Endodermal cell (in vitro differentiated cells): ENCODE measurements around the gene ELAVL1. TPM values are rescaled to one million over a fixed set of nuclear protein-coding genes. Genes with fewer than 3 reads are reported as not detected.

Experiments
- DNase-seq: peaks from one replicate; pipeline ENCODE4 v3.0.0-alpha.2; 2017
- H3K27ac ChIP-seq: 2 replicates; pipeline ENCODE4 v1.5.1; 2013; ENCODE audit warnings: mild to moderate bottlenecking, low read depth, low read length, moderate library complexity
- H3K27me3 ChIP-seq: 2 replicates; pipeline ENCODE4 v1.6.1; 2013; ENCODE audit warnings: mild to moderate bottlenecking, low read length, moderate library complexity; ENCODE audit not compliant: insufficient read depth, control insufficient read depth, poor library complexity, severe bottlenecking
- H3K36me3 ChIP-seq: 2 replicates; pipeline ENCODE4 v1.7.0; 2013; ENCODE audit warnings: mild to moderate bottlenecking, low read length, moderate library complexity; ENCODE audit not compliant: control insufficient read depth, insufficient read depth
- H3K4me1 ChIP-seq: one replicate; pipeline ENCODE4 v1.7.0; 2013; ENCODE audit warnings: low read length; ENCODE audit not compliant: control insufficient read depth, insufficient read depth
- H3K4me3 ChIP-seq: 2 replicates; pipeline ENCODE4 v1.5.1; 2013; ENCODE audit warnings: mild to moderate bottlenecking, low read length, moderate library complexity
- H3K9ac ChIP-seq: 2 replicates; pipeline ENCODE4 v1.6.1; 2013; ENCODE audit warnings: mild to moderate bottlenecking, low read length, moderate library complexity; ENCODE audit not compliant: poor library complexity, severe bottlenecking; ENCODE audit errors: extremely low read depth
- H3K9me3 ChIP-seq: 2 replicates; pipeline ENCODE4 v1.6.1; 2013; ENCODE audit warnings: mild to moderate bottlenecking, low read length, moderate library complexity; ENCODE audit not compliant: control insufficient read depth
- H3K27ac Mint-ChIP-seq: 2 replicates; pipeline ENCODE4 v1.8.0; 2020; ENCODE audit warnings: mixed read lengths
- H3K27me3 Mint-ChIP-seq: 2 replicates; pipeline ENCODE4 v1.8.0; 2021; ENCODE audit warnings: mild to moderate bottlenecking, mixed read lengths; ENCODE audit not compliant: insufficient read depth
- H3K36me3 Mint-ChIP-seq: 2 replicates; pipeline ENCODE4 v1.8.0; 2020; ENCODE audit warnings: low read depth, mixed read lengths
- H3K4me1 Mint-ChIP-seq: 2 replicates; pipeline ENCODE4 v1.8.0; 2020; ENCODE audit warnings: mixed read lengths
- H3K4me3 Mint-ChIP-seq: 2 replicates; pipeline ENCODE4 v1.8.0; 2020; ENCODE audit warnings: mild to moderate bottlenecking, moderate library complexity, mixed read lengths
- H3K9me3 Mint-ChIP-seq: 2 replicates; pipeline ENCODE4 v1.8.0; 2020; ENCODE audit warnings: mild to moderate bottlenecking, mixed read lengths
- WGBS, 2 experiments: methylation state at CpG; one replicate each; pipeline versions ENCODE4 v1.1.5 to v1.1.7; 2013; ENCODE audit warnings: missing lambda C conversion rate in 2 of 2, mixed read lengths in 1 of 2; ENCODE audit not compliant: insufficient coverage in 1 of 2, insufficient read length in 1 of 2; 5-methylcytosine and 5-hydroxymethylcytosine counted together
- total RNA-seq, 2 donors: library from RNA; stranded (reverse); fragmentation: NEBNext Ultra II Directional in 1 of 2; extraction: Animal tissue kit (Norgen Biotek cat#: 25700) in 1 of 2; gene quantifications; 2 replicates in 1 of 2; 3 replicates in 1 of 2; pipeline ENCODE4 v1.2.1, GENCODE V29; 2021
- TF ChIP-seq, protein P1 (sequence below): fragments of 200-600 bp; sonication (generic); conservative IDR thresholded peaks from 2 replicates; pipeline ENCODE4 v1.5.0; 2021; ENCODE audit warnings: antibody characterized with exemption, mild to moderate bottlenecking

The ELAVL1 gene
- total RNA-seq, 2 donors from 2014 or later: 123 to 149 TPM

DNA sequence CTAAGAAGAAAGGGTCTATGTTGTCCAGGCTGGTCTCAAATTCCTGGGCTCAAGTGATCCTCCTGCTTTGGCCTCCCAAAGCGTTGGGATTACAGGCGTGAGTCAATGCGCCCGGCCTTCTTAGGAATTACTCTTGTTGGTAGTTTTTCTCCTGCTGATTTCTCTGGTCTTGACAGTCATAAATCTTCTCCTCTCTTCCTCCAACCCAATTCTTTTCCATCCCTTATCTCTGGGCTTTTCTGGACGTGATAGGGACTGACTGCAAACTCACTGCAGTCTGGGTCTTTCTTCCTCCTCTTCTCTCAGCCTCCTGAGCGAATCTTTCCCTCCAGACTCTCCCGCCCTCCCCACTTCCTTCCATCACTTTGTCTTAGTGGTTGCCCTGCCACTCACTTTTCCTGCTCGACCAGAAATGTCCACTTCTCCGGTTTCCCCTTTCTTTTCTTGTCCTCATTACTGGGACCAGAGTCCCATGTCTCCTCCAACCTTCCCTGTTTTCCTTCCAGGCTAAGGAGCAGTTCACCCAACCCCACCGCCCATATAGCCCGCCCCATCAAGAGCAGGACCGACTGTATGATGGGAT is 40.1 kb downstream of the ELAVL1 start:
- no peak overlapping the region for H3K4me3 ChIP-seq
- Mint-ChIP-seq H3K4me3 (no peak overlapping the region), H3K27ac (no peak overlapping the region), H3K36me3 (peaks cover 65% of the 10 kb centered on the region), H3K4me1 (peaks cover 5% of the 10 kb centered on the region), H3K9me3 (no peaks in the 10 kb centered on the region), H3K27me3 (no peaks in the 10 kb centered on the region)
- no peaks in the 10 kb centered on the region for H3K27me3 ChIP-seq
- TF ChIP-seq, protein P1, sequence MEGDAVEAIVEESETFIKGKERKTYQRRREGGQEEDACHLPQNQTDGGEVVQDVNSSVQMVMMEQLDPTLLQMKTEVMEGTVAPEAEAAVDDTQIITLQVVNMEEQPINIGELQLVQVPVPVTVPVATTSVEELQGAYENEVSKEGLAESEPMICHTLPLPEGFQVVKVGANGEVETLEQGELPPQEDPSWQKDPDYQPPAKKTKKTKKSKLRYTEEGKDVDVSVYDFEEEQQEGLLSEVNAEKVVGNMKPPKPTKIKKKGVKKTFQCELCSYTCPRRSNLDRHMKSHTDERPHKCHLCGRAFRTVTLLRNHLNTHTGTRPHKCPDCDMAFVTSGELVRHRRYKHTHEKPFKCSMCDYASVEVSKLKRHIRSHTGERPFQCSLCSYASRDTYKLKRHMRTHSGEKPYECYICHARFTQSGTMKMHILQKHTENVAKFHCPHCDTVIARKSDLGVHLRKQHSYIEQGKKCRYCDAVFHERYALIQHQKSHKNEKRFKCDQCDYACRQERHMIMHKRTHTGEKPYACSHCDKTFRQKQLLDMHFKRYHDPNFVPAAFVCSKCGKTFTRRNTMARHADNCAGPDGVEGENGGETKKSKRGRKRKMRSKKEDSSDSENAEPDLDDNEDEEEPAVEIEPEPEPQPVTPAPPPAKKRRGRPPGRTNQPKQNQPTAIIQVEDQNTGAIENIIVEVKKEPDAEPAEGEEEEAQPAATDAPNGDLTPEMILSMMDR: no peak
- peaks cover 82% of the 10 kb centered on the region for H3K36me3 ChIP-seq
- H3K27ac ChIP-seq: no peak overlapping the region
- no peaks in the 10 kb centered on the region for H3K9me3 ChIP-seq
- no peak for DNase-seq
- no peak overlapping the region for H3K9ac ChIP-seq
- peaks cover 7% of the 10 kb centered on the region for H3K4me1 ChIP-seq
- WGBS, 2 experiments: 92 to 94% methylated on average over 12 of the region's 12 CpGs

DNA sequence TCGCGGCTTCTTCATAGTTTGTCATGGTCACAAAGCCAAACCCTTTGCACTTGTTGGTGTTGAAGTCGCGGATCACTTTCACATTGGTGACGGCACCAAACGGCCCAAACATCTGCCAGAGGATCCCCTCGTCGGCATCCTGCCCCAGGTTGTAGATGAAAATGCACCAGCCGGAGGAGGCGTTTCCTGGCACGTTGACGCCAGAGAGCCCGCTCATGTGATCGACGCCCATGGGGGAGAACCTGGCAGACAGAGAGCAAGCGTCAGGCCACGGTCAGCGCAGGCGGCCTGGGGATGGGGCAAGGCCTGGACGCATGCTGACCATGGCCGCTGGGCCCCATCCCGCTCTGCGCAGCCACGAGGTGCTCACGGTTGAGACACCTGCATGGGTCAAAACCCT is 41.9 kb downstream of the ELAVL1 start:
- no peak overlapping the region for H3K27ac ChIP-seq
- Mint-ChIP-seq H3K4me1 (peaks cover 5% of the 10 kb centered on the region), H3K36me3 (peaks cover 54% of the 10 kb centered on the region), H3K4me3 (no peak overlapping the region), H3K27ac (peak overlapping the region; percentile 28), H3K9me3 (no peaks in the 10 kb centered on the region), H3K27me3 (no peaks in the 10 kb centered on the region)
- H3K9me3 ChIP-seq: no peaks in the 10 kb centered on the region
- H3K4me3 ChIP-seq: no peak overlapping the region
- DNase-seq: no peak
- H3K9ac ChIP-seq: no peak overlapping the region
- TF ChIP-seq, protein P1: no peak
- 95 to 97% methylated on average over 16 to 25 of the region's 25 CpGs for WGBS, 2 experiments
- H3K36me3 ChIP-seq: peaks cover 83% of the 10 kb centered on the region
- no peaks in the 10 kb centered on the region for H3K27me3 ChIP-seq
- peaks cover 7% of the 10 kb centered on the region for H3K4me1 ChIP-seq

DNA sequence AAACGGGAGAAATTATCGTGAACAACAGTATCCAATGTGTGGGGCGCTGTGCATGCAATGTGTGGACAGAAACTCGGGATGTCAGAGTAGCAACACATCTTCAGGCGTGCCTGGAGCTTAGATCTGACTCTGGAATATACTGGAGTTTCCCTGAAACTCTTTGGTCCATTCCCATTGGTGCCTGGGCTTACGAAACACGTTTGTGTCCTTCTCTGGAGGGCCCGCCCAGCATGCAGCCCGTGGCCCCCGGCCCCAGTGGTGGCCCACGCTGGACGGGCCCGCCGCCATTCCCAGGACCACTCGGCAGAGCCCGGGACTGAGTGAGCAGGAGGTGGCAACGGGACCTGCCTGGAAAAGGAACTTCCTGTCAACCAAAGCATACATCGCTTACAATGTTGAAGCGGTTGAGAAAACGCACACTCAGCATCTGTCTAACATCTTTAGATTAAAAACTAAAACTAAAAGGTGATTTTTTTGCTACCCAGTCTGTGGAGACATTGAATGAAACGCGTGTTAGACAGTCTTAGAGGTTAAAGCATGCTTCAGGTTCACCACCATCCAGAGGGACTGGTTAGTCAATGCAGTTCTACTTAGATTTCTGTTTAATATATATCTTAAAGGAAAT is 42.7 kb downstream of the ELAVL1 start:
- TF ChIP-seq, protein P1: no peak
- Histone ChIP-seq H3K9ac (no peak overlapping the region), H3K27me3 (no peaks in the 10 kb centered on the region), H3K36me3 (peaks cover 82% of the 10 kb centered on the region), H3K4me1 (peaks cover 7% of the 10 kb centered on the region), H3K27ac (no peak overlapping the region), H3K9me3 (no peaks in the 10 kb centered on the region), H3K4me3 (no peak overlapping the region)
- Mint-ChIP-seq H3K4me1 (peaks cover 5% of the 10 kb centered on the region), H3K4me3 (no peak overlapping the region), H3K27ac (no peak overlapping the region), H3K9me3 (no peaks in the 10 kb centered on the region), H3K27me3 (no peaks in the 10 kb centered on the region), H3K36me3 (peaks cover 49% of the 10 kb centered on the region)
- no peak for DNase-seq
- 94 to 96% methylated on average over 13 to 22 of the region's 22 CpGs for WGBS, 2 experiments
